GM18867 (cell line): Measurements from ENCODE around the gene BSG.

Experiments
- ATAC-seq: cut with Tn5 transposase; IDR thresholded peaks from one replicate; pipeline ENCODE4 v1.9.1; 2021; ENCODE audit warnings: mild to moderate bottlenecking, moderate library complexity; ENCODE audit not compliant: unreplicated experiment

Gene BSG

DNA sequence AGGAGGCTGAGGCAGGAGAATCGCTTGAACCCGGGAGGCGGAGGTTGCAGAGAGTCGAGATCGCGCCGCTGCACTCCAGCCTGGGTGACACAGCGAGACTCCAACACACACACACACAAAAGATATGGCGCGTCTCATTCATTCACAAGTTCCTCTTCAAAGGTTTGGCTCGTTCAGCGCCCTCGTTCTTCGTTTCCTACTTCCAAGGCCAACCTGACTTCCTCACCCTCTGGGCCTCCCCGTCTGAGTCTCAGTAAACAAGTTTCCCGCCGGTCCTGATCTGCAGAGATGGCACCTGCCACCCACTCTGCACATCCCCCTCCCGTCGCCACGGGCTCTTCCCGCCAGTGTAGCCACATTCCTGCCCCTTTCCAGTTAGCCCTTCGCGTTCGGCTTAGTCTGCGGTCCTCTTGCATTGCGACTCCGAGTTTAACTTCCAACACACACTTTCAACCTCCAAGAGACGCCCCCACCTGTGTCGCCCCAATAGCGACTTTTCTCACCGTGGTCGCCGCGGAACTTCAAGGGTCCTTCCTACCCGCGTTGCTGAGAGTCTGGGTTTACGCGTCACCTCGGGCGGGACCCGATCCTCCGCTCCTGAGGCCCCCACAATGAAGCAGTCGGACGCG lies 1.3 kb upstream of the BSG start:
- ATAC-seq: no peak

GRCh38 chr19:571566-571974 lies 826 bp upstream of the BSG start:
- no peak for ATAC-seq

DNA sequence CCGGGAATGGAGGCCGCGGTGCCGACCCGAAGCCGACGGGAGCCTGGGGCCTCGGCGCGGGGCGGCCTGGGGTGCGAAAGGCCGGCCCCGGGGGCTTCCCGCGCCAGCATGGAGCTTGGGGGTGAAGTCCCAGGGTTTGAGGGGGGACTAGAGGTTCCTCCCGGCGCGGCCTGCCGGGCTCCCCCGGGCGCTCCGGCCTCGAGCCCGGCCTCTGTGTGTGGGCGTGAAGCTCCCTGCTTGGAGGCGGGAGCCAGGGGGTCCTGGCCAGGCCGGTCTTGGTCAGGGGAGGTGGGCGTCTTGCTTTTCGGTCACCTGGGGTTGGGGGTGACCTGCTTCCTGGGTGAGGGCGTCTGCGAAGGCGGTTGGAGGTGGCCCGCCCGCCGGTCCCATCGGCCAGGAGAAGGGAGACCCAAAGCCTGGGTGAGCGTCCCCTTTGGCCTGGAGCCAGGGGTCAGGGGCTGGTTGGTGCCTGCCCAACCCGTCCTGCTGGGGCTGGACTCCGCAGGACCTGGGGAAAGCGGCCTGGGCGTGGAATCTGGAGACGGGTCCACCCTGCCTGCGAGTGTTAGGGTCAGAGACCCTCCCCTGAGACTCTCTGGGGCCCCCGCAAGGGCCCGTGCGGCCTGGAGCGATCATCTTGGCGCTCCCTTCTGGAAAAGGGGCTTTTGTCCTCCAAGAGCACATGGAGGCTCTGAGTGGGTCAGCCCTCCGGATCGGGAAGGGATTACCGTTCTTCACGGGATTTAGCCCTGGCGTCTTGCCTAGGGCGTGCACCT lies 535 bp downstream of the BSG start:
- peak; percentile 7 for ATAC-seq

- no peak for ATAC-seq
Observed at GRCh38 chr19:573519-573825, 1.1 kb downstream of the BSG start.

GRCh38 chr19:574658-575526 lies 2.5 kb downstream of the BSG start:
- no peak for ATAC-seq

GRCh38 chr19:575527-576506 lies 3.4 kb downstream of the BSG start:
- ATAC-seq: no peak

DNA sequence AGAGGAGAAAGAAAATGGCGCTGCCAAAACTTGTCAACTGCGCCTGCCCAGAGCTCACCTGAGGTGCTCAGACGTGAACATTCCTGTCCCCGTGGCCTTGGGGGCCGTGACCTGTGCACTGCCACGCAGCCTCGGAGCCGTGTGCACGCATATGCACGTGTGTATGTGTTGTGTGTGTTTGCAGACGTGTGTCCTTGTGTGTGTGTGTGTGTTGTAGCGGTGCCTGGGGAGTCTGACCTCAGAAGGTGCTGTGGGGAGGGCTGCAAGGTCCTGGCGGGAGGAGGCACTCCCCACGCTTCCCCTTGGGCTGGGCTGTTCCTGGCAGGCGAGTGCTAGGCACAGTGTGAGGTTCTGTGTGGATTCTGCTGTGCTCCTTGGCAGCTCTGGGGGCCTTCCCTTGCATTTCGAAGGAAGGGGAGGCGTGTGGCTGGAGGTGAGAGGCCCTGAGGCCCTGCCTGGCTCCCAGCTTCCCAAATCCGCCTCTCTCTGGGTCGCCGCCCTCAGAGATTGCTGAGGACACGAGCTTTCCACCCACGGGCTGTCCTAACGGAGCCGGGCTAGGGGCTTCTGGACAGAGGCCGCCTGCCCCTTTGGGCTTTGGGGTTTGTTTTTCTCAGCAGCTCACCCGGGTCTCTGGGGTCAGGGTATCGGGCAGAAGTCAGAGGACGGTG lies 4.5 kb downstream of the BSG start:
- ATAC-seq: no peak

- no peak for ATAC-seq
Observed at GRCh38 chr19:577439-578392, 5.3 kb downstream of the BSG start.

DNA sequence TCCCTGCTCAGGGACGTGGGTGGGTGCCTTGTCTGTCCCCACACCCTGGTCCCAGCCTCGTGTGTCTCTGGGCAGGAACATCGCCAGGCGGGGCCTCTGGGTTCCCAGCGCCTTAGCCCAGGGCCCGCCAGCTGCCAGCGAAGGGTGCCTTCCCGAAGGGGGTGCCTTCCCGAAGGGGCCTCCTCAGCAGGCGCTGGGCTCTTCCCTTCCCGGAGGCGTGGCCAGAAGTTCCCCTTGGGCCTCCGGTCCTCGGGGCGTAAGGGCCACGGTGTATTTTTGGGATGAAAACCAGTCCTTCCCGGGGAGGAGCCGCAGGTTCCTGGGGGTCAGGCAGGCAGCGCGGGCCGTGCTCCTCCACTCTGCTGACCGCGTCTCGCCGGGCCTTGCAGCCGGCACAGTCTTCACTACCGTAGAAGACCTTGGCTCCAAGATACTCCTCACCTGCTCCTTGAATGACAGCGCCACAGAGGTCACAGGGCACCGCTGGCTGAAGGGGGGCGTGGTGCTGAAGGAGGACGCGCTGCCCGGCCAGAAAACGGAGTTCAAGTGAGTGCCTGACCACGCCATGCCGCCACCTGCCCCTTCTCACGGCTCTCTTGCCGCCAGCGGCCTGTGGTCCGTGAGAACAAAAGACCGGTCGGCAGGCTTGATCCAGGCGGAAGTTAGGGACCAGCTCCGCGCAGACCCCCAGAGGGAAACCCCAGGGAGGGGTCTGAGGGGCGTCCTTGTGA lies 6.9 kb downstream of the BSG start:
- no peak for ATAC-seq

- no peak for ATAC-seq
Observed at GRCh38 chr19:579842-580155, 7.4 kb downstream of the BSG start.

- ATAC-seq: no peak
Observed at GRCh38 chr19:580274-580835, 8.0 kb downstream of the BSG start.

- ATAC-seq: no peak
Observed at GRCh38 chr19:581399-582111, 9.2 kb downstream of the BSG start.

- ATAC-seq: no peak
Observed at GRCh38 chr19:582497-583197, 10.3 kb downstream of the BSG start.

DNA sequence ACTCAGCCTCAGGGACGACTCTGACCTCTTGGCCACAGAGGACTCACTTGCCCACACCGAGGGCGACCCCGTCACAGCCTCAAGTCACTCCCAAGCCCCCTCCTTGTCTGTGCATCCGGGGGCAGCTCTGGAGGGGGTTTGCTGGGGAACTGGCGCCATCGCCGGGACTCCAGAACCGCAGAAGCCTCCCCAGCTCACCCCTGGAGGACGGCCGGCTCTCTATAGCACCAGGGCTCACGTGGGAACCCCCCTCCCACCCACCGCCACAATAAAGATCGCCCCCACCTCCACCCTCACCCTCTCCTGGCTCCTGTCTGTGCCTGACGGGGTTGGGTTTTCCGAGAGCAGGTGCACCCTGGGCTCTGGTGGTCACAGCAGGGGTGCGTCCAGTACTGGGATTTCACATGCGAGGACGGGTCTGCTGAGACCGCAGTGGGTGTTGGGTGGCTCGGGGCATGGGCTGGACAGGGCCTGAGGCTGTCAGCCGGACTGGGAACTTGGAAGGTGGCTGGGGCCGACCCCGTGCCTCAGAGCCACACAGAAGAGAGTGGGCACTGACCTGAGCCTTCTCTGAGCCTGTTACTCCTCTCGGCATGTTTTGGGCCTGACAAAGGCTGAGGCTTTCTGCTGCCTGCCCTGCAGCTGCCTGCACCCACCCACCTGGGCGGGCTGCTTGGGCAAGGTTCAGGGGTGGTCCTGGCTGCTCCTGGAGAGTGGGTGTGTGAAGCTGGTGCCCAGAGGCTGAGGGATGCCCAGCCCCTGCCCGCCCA lies 11.0 kb downstream of the BSG start:
- ATAC-seq: no peak

GRCh38 chr19:583968-584239 lies 11.5 kb downstream of the BSG start:
- no peak for ATAC-seq

DNA sequence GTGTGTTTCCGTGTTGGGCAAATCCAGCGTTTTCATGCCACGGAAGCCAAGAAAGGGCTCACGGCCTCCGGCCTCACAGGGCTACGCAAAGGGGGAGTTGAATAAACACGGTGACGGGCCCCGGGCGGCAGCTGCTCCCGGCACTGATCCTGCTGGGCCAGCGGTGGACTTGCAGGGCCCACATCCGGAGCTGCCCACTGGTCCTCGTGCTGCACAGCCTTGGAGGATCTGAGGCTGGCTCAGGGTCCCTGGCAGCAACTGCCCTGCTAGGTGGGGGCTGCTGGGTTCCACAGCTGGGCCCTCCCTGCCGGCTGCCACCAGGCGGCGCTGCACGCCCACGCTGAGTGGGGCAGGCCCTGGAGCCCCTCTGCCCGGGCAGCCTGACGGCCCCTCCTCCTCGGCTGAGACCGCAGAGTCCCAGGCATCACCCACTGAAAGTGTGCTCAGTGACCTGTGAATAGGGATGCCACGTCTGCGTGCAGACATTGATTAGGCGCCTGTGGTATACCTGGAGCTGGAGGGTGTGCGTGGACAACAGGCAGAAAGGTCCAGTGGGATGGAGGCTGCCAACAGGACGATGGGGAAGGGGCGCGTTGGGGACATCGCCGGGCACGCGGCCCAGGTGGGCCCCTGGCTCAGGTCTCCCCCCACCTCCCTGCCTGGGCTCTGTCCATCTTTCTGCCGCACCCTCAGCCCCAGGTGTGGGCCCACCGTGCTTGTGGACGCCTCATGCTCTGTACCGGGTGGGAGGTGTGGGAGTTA lies 12.0 kb downstream of the BSG start:
- no peak for ATAC-seq
